HG03378 (cell line): Measurements from ENCODE around the gene TEX11.
"Not testable (repeated sequence)": the region's sequence is repeated elsewhere in the genome, so short reads cannot be mapped to it uniquely, and the experiment has no call there.

Source experiments
- ATAC-seq: cut with Tn5 transposase; IDR thresholded peaks from one replicate; pipeline ENCODE4 v1.9.1; 2021; ENCODE audit warnings: mild to moderate bottlenecking, moderate library complexity; ENCODE audit not compliant: unreplicated experiment

The TEX11 gene

DNA sequence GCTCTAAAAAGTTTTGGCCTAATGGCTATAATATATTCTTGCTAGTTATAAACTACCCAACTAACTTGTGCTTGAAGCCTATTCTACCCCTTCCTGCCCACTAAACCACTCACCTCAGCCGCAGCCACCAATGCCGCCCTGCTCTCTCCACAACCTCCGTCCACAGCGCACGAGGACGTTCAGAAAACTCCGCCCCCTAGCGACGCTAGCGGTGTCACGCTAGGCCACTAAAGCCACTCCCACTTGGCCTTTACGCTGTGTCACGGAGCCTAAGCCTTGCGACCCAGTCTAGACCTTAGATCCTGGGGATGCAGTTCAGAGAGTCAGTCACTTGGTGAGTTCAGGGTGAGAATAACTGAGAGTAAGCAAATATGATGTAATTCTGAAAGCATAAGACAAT is at the start of gene TEX11:
TSS of gene TEX11 (minus strand) at position 171 of the 400 bp plus-strand sequence. CDS start 922 bp downstream, outside the sequence.
- no peak for ATAC-seq

DNA sequence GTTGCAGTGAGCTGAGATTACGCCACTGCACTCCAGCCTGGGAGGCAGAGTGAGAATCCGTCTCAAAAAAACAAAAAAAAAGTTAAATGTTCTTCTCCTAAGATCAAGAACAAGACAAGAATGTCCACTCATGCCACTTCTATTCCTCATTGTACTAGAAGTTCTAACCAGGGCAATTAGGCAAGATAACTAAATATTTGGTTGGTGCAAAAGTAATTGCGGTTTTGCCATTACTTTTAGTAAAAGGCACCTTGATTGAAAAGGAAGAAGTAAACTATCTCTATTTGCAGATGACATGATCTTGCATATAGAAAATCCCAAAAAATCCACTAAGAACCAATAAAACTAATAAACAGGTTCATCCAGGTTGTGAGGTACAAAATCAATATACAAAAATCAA is 46.4 kb upstream of the TEX11 start:
- ATAC-seq, result no peak

DNA sequence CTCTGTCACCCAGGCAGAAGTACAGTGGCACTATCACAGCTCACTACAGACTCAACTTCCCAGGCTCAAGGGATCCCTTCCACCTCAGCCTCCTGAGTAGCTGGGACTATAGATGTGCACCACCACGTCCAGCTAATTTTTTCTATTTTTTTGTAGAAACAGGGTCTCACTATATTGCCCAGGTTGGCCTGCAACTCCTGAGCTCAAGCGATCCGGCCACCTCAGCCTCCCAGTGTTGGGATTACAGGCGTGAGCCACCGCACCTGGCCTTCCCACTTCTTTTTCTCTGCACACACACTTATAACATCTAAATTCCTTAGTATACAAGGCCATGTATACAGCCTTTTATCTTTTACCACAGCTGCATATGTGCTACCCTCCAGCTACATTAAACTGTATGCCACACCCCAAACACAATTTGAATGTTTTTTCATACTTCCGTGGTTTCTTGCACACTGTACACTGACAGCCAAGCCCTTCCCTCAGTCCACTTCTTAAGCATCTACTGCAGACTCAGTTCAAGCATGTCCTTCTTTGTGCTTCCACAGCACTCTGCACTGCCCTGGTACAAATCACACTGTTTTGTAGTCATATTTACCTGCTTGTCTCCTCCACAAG is 15.9 kb upstream of the TEX11 start:
- ATAC-seq, result no peak

DNA sequence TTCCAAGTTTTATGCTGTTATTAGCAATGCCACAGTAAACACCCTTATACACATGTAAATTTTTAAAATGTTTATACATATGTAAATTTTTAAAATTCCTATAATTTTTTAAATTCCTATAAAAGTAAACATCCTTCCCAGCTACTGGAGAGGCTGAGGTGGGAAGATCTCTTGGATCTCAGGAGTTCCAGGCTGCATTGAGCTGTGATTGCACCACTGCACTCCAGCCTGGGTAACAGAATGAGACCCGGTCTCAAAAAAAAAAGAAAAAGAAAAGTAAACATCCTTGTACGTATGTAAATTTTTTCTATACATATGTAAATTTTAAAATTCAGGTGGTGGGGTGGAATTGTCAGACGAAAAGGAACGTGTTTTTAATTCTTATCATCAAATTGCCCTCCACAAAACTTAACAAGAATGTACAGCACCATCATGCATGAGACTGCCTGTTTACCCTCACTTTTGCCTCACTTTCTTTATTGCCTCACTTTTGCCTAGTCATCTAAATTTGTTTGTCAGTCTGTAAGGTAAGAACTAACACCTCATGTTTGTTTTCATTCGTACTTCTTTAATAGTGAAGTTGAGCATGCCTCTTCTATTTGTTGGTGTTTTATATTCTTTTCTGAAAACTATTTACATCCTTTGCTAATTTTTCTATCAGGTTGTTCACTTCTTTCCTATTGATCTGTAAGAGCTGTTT is 14.4 kb upstream of the TEX11 start:
- no peak for ATAC-seq

DNA sequence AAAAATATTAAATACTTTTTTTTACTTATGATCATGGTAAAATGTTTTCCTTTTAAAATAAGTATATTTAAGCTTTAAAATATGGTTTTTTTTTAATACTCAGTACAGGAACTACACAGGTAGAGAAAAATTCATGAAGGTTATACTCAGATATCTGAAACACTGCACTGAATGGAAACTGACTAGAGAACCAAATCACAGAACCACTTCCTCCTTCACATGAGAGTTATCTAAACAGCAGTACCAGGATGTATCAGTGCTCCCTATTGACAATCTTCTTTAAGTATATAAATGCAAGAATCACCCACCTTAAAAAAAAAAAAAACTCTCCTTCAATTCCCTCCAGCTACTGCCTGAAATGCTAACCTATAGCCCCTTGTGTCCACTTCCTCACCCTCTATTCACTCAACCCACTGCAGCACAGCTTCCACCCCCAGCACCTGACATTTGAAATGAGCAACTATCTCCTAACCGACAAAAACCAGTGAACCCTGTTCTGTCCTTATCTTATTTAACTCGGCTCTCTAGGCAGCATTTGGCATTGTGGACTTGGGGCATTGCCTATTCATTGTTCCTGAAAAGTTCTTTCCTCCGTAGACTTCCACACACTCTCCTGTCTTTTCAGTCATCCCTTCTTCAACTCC is 13.3 kb upstream of the TEX11 start:
- no peak for ATAC-seq

DNA sequence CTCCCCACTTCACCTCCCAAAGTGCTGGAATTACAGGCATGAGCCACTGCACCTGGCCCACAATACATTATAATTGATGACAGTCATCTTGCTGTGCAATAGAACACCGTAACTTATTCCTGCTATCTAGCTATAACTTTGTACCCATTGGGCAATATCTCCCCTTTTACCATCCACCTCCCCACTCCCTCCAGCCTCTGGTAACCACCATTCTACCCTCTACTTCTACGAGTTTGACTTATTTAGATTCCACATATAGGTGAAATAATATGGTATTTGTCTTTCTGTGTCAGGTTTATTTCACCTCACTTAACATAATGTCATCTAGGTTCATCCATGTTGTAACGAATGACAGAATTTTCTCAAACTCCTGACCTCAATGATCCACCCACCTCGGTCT is 8.2 kb upstream of the TEX11 start:
- ATAC-seq, result no peak

DNA sequence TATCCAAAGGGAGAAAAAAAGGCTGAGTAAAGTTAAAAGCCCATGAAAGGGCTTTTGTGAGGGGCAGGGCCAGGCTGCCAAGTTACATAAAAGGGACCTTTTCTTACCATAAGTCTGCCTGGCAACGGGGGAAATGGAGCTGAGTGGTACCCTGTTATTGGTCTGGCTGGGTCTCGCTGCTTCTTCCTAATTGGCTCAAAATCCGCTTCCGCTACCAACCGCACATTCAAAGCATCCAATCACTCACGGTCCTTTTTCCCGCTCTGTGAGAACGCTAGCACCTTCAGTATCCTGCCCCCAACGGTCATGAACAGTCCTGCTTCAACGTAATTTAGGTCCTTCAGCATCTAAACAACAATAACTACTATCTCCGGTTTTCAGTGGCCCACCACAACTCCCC is 611 bp downstream of the TEX11 start:
- no peak for ATAC-seq

DNA sequence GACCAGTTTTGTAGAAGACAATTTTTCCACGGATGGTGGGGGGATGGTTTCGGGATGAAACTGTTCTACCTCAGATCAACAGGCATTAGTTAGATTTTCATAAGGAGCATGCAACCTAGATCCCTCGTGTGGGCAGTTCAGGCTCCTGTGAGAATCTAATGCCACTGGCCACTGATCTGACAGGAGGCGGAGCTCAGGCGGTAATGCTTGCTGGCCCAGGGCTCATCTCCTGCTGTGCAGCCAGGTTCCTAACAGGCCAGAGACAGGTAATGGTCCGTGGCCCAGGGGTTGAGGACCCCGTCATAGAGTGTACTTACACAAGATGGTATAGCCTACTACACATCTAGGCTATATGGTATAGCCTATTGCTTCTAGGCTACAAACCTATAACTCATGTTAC is 7.0 kb downstream of the TEX11 start:
- ATAC-seq, result no peak

DNA sequence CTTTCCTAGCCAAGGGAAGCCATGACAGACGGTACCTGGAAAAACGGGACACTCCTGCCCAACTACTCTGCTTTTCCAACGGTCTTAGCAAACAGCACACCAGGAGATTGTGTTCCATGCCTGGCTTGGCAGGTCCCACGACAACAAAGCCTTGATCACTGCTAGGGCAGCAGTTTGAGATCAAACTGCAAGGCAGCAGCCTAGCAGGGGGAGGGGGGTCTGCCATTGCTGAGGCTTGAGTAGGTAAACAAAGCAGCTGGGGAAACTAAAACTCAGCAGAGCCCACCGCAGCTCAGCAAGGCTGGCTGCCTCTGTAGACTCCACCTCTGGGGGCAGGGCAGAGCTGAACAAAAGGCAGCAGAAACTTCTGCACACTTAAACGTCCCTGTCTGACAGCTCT is 18.1 kb downstream of the TEX11 start:
- not testable (repeated sequence) for ATAC-seq

DNA sequence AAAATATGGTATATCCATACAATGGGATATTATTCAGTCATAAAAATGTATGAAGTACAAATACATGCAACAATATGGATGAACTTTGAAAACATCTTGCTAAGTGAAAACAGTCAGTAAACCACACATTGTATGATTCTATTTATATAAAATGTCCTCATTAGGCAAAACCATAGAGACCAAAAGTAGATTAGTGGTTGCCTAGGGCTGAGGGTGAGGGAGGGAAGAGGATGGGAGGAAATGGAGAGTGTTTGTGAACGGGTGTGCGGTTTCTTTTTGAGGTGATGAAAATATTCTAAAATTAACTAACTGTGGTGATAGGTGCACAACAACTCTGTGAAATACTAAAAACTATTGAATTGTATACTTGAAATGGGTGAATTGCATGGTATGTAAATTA is 29.6 kb downstream of the TEX11 start:
- ATAC-seq, result peak; percentile 50

DNA sequence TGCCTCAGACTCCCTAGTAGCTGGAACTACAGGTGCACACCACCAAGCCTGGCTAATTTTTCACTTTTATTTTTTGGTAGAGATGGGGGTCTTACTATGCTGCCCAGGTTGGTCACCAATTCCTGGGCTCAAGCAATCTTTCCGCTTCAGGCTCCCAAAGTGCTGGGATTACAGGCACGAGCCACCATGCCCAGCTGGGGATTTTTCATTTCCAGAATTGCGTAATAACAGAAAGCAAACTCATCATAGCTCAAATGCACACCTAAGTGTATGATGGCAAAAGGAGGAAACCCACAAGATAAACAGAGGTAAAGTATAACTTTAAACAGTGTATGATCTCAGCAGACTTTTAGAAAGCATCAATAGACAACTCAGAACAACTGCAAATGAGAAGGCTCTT is 56.2 kb downstream of the TEX11 start:
- no peak for ATAC-seq

DNA sequence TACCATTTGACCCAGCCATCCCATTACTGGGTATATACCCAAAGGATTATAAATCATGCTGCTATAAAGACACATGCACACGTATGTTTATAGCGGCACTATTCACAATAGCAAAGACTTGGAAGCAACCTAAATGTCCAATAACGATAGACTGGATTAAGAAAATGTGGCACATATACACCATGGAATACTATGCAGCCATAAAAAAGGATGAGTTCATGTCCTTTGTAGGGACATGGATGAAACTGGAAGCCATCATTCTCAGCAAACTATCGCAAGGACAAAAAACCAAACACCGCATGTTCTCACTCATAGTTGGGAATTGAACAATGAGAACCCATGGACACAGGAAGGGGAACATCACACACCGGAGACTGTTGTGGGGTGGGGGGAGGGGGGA is 64.4 kb downstream of the TEX11 start:
- ATAC-seq, result not testable (repeated sequence)

DNA sequence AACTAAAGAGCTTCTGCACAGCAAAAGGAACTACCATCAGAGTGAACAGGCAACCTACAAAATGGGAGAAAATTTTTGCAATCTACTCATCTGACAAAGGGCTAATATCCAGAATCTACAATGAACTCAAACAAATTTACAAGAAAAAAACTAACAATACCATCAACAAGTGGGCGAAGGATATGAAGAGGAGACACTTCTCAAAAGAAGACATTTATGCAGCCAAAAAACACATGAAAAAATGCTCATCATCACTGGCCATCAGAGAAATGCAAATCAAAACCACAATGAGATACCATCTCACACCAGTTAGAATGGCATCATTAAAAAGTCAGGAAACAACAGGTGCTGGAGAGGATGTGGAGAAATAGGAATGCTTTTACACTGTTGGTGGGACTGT is 64.9 kb downstream of the TEX11 start:
- not testable (repeated sequence) for ATAC-seq

DNA sequence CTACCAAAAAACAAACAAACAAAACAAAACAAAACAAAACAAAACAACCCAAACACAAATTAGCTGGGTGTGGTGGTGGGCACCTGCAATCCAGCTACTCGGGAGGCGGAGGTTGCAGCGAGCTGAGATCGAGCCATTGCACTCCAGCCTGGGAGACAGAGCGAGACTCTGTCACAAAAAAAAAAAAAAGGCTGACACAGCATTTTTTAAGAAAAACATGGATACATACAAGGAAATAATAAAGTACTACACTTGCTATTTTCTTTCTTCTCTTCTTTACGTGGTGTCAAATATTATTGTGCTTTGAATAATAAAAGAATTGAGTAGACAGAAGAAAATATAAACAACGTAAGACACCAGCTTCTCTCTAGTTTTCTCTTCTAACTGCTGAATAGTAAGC is 73.9 kb downstream of the TEX11 start:
- ATAC-seq, result no peak

DNA sequence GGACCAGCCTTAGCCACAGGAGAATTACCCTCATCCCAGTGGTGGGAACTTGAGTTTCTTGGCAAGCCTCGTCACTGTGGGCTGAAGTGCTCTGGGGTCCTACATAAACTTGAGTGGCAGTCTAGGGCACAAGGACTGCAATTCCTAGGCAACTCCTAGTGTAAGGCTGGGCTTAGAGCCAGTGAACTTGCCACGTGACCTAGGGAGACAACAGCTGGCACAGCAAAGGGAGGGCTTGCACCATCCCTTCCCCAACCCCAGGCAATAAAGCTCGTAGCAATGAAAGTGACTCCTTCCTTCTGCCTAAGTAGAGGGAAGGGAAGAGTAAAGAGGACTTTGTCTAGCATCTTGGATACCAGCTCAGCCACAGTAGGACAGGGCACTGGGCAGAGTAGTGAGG is 81.8 kb downstream of the TEX11 start:
- ATAC-seq, result no peak

DNA sequence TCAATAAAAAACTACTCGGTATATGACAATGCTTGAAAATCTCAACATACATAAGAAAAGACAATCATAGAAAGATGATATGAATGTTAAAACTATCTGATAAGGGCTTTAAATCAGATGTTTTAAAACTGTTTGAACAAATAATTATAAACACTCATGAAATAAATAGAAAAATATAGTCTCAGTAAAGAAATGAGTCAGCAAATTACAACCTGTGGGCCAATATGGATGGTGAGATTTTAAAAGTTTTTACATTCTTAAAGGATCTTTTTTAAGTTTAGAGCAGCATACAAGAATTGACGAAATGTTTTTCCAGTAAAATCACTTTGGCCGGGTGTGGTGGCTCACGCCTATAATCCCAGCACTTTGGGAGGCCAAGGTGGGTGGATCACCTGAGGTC is 83.1 kb downstream of the TEX11 start:
- ATAC-seq, result no peak

DNA sequence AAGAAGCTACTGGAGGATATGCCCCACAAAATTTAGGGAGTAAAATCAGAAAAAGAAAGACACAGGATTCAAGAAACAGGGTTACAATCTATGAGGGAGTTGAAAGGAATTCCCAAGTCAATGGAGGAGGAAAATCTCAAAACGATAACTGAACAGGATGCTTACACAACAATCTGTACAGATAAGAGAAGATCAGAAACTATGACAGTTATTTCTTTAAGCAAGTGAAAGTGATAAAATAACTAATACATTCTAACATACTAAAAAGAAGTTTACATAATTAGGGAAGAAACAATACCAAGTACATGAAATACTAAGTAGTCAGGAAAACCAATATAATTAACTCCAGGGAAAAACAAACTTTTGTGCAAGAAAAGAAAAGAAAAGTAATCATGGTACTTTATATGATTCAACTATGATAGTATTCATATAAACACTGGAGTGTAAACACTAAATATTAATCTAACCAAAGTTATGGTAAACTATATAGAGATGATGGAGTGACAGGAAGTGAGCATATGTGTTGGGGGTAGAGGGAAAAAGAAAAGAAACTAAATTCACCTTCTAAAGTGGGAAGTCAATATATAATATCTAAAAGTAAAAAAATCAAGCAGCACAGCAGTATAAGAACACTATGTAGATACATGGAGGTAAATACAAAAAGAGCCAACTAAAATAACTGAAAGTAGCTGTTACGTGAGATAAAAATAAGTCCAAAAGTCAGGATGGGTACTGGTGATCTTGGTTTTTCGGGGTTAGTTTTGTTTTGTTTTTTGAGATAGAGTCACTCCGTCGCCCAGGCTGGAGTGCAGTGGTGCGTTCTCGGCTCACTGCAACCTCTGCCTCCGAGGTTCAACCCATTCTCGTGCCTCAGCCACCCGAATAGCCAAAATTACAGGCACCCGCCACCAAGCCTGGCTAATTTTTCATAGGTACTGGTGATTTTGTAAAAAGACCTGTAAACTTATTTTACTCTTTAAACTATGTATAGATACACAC is 99.3 kb downstream of the TEX11 start:
- no peak for ATAC-seq

DNA sequence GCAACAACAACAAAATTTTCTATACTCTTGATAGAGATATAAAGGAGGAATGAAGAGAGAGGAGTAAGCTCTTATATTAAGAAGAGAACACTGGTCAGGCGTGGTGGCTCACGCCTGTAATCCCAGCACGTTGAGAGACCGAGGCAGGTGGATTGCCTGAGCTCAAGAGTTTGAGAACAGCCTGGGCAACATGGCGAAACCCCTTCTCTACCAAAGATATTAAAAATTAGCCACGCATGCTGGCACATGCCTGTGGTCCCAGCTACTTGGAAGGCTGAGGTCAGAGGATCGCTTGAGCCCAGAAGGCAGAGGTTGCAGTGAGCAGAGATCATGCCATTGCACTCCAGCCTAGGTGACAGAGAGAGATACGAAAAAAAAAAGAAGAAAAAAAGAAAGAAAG is 102.4 kb downstream of the TEX11 start:
- ATAC-seq, result no peak

DNA sequence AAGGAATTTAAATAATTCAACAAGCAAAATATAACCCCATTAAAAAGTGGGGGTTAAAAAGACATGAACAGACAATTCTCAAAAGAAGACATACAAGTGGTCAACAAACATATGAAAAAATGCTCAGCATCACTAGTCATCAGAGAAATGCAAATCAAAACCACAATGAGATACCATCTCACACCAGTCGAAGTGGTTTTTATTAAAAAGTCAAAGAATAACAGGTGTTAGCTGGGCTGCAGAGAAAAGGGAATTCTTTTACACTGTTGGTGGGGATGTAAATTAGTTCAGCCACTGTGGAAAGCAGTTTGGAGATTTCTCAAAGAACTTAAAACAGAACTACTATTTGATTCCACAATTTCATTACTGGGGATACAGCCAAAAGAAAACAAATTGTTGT is 111.8 kb downstream of the TEX11 start:
- ATAC-seq, result not testable (repeated sequence)

DNA sequence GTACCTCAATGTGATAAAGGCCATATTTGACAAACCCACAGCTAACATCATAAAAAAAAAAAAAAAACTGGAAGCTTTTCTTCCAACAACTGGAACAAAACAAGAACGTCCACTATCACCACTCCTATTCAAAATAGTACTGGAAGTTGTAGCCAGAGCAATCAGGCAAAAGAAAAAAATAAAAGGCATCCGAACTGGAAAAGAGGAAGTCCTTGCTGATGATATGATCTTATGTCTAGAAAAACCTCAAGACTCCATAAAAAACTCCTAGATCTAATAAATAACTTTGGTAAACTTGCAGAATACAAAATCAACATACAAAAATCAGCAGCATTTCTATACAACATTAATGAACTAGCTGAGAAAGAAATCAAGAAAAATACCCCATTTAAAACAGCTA is 134.3 kb downstream of the TEX11 start:
- no peak for ATAC-seq

DNA sequence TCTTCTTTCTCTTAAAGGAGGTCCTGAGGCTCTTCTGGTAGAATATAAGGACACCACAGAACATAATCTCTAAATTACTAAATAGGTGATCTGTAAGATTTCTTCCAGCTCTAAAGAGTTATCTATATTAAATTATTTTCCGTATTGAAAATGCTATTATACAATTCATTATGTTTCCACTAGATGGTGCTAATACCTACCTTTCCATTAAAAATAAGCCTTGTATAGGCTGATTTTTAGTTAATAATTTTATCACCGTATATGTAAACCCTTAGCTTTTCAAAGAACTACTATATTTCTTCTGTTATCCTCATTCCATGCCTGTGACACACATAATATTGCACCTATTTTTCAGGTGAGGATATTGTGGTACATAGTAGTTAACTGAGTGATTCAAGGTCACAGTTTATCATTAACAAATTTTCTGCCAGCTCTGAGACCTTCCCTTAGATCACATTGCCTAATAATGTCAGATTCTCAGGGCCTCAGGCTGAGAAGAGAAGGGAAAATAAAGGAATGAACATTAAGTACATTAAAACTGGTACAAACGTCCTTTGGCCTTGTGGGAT is 138.8 kb downstream of the TEX11 start:
- ATAC-seq, result no peak
